Epithelial cell of proximal tubule (primary cell): ENCODE data around the gene PLXNA4. TPM values are rescaled to one million over a fixed set of nuclear protein-coding genes. Genes with fewer than 3 reads are reported as not detected.

ENCODE experiments used
- DNase-seq: peaks from one replicate; pipeline ENCODE4 v3.0.0-alpha.2; 2011; ENCODE audit warnings: low read depth
- H3K4me3 ChIP-seq: 2 replicates; pipeline ENCODE4 v1.5.1; 2011; ENCODE audit warnings: low read depth, mild to moderate bottlenecking, low read length
- total RNA-seq: library from RNA; depleted of rRNA; stranded (reverse); fragments of >200 nt; gene quantifications from 2 replicates; pipeline ENCODE4 v1.2.3, GENCODE V29; 2015
- TF ChIP-seq, protein P1 (sequence below): conservative IDR thresholded peaks from 2 replicates; pipeline ENCODE4 v1.5.1; 2012; ENCODE audit warnings: low read depth, mild to moderate bottlenecking, low read length

The PLXNA4 gene
- total RNA-seq, 1 donor from 2014 or later: not detected

DNA sequence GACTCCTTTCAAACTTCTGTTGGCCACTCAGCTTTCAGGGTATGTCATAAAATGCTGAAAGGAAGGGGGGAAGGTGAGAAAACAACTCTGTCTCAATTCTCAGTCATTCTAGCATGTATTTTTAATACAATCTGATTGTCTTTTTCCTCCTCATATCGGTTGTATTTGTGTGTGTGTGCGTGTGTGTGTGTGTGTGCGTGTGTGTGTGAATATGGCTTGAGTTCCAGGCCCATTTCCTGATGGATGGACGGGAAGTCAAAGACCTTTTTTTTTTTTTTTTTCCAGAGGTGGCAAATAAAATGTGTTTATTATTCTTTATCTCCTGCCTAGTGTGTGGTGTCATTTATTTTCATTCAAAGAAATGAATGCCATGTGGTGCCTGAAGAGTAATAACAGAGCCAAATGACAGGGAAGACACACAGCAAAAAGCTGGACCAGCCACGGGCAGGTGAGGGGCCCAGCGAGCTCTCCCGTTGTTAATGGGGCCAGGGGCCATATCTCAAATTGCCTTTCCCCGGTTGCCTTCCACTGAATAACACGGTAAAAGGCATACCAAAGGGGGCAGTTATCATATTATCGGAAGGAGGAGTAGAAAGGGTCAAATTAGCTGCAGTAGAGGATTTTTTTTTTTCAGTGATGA lies 3.1 kb upstream of the PLXNA4 start:
- TF ChIP-seq, protein P1, sequence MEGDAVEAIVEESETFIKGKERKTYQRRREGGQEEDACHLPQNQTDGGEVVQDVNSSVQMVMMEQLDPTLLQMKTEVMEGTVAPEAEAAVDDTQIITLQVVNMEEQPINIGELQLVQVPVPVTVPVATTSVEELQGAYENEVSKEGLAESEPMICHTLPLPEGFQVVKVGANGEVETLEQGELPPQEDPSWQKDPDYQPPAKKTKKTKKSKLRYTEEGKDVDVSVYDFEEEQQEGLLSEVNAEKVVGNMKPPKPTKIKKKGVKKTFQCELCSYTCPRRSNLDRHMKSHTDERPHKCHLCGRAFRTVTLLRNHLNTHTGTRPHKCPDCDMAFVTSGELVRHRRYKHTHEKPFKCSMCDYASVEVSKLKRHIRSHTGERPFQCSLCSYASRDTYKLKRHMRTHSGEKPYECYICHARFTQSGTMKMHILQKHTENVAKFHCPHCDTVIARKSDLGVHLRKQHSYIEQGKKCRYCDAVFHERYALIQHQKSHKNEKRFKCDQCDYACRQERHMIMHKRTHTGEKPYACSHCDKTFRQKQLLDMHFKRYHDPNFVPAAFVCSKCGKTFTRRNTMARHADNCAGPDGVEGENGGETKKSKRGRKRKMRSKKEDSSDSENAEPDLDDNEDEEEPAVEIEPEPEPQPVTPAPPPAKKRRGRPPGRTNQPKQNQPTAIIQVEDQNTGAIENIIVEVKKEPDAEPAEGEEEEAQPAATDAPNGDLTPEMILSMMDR: no peak
- no peak overlapping the region for H3K4me3 ChIP-seq
- DNase-seq: no peak

DNA sequence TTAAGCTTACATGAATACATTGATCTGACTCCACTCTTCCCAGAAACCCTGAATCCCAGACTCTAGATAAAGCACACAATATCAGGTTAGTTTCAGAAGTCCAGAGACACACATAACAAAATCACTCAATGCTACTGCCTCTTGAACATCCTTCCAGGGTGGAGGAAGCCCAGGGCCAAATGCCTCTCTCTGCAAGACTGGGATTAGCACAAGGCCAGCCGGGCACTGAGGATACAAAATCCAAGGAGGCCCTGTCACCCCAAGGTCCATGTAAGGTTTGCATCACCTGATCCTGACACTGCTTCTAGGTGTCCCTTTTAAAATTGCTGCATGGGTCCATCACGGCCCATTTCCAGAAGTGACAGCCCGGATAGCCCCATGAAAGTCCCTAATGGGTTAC lies 2.6 kb upstream of the PLXNA4 start:
- TF ChIP-seq, protein P1: no peak
- H3K4me3 ChIP-seq: no peak overlapping the region
- DNase-seq: no peak

DNA sequence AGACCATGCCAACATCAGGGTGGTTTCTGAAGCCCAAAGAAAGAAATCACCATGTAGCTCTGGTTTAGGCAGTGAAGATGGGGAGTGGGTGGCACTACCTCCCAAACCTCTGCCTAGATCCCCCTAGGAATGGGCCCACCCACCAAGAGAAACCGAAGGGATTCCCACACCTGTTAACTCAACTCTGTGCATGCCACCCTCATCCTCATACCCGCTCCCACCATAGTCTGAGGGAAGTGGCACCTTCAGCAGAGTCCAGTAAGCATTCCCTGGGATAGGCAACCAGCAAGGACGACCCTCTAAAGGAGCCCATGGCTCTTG lies 1.7 kb upstream of the PLXNA4 start:
- TF ChIP-seq, protein P1: no peak

GRCh38 chr7:132577206-132578049 lies 1.2 kb upstream of the PLXNA4 start:
- DNase-seq: no peak
- TF ChIP-seq, protein P1: peak; percentile 7
- H3K4me3 ChIP-seq: peak overlapping the region; percentile 35

More for the DNA sequence above, 1.7 kb upstream of the PLXNA4 start:
- H3K4me3 ChIP-seq: no peak overlapping the region
- no peak for DNase-seq

- TF ChIP-seq, protein P1: no peak
- no peak for DNase-seq
Observed at GRCh38 chr7:132576721-132577085, 433 bp upstream of the PLXNA4 start.

GRCh38 chr7:132575419-132575981 lies 770 bp downstream of the PLXNA4 start:
- DNase-seq: no peak
- H3K4me3 ChIP-seq: peak overlapping the region; percentile 53
- TF ChIP-seq, protein P1: peak; percentile 29

More at GRCh38 chr7:132576721-132577085, 433 bp upstream of the PLXNA4 start:
- peak overlapping the region; percentile 53 for H3K4me3 ChIP-seq
